ENCODE measurements around the gene OAF. TPM values are rescaled to one million over a fixed set of nuclear protein-coding genes. Genes with fewer than 3 reads are reported as not detected.
A peak's percentile ranks its signal among the peaks of the same experiment; 100 is the strongest.

OAF gene
- total and polyA plus RNA-seq, 2 donors (not counting 1 experiment from before 2014, with no cell fraction given), result 1.3 to 1.9 TPM

DNA sequence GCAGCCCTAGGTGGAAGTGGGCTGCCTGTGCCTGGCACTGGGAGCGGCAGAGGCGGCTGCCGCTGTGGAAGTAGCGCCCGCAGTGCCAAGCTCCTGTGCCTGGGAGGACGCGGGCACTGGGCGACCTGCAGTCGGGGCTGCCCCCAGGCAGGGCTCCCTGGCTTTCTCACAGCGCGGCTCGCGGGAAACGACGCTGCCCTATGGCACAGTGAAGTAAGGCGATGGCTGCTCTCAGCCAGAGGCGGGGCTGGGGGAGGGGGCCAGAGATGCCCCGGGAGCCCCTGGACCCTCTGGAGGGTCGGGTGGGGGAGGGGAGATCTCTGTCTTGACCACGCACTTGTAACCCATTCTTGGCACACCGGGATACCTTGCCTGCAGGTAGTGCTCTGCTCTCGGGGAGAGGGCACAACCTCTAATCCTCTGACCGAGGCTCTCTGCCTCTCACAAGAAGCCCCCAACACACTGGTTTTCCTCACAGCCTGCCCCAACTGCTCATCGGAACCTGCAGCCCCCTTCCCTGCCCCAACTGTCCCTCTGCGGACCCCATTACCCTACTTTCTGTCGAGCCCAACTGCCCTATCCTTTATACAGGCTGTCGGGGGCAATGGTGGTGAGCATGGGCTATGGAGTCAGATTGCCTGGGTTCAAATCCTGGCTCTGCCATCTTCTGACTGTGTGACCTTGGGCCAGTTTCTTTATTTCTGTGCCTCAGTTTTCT lies 40.7 kb upstream of the OAF start:
- H3K4me1 Mint-ChIP-seq, result peaks cover 14% of the 10 kb centered on the region
- ChIA-PET CTCF (interaction anchor here (0.6 kb wide), 1 partner anchor 81 kb away, joined by 3 read pairs; no protein-coding TSS in a partner anchor), POLR2A (no interaction called here)
- no peak for TF ChIP-seq EZH2 (IDR thresholded peaks at IDR 0.05; ENCODE audit: borderline replicate concordance, insufficient read depth, low read depth, low read length, poor library complexity, severe bottlenecking)
- H3K4me3 Mint-ChIP-seq, result no peak overlapping the region
- no peak for ATAC-seq (ENCODE audit: low read depth)
- DNase-seq, result no peak
- H3K27ac Mint-ChIP-seq, result no peak overlapping the region
- no peaks in the 10 kb centered on the region for H3K79me2 ChIP-seq (ENCODE audit: control insufficient read depth, insufficient read depth, low read length)
- H3K4me1 ChIP-seq (ENCODE audit: control insufficient read depth in 2 of 2, insufficient read depth in 2 of 2, low read length in 2 of 2), result peaks cover 17 to 19% of the 10 kb centered on the region in 2 donors
- H3K9me3 Mint-ChIP-seq (ENCODE audit: insufficient read depth), result peaks cover 3% of the 10 kb centered on the region
- H3K27me3 ChIP-seq (replicated peaks in 1 of 4; ENCODE audit: control extremely low read depth in 1 of 4, control insufficient read depth in 3 of 4, insufficient read depth in 4 of 4, low read length in 3 of 4), result peaks cover 0 to 58% (median 26%) of the 10 kb centered on the region in 4 experiments
- no peak overlapping the region for H2AFZ ChIP-seq (ENCODE audit: insufficient read depth, low read depth, low read length, poor library complexity, severe bottlenecking)
- H3K4me3 ChIP-seq (ENCODE audit: control extremely low read depth in 1 of 5, extremely low read depth in 1 of 5, insufficient read depth in 1 of 5, low read depth in 2 of 5, low read length in 4 of 5), result no peak overlapping the region
- no peaks in the 10 kb centered on the region for H3K36me3 ChIP-seq (replicated peaks in 1 of 2; ENCODE audit: control extremely low read depth in 1 of 2, control insufficient read depth in 1 of 2, extremely low read depth in 1 of 2, insufficient read depth in 2 of 2, low read length in 1 of 2)
- 44% methylated on average over 27 of the region's 27 CpGs for WGBS (ENCODE audit: insufficient coverage)
- no peak overlapping the region for H3K4me2 ChIP-seq (replicated peaks; ENCODE audit: low read depth, low read length, poor library complexity, severe bottlenecking)
- peaks cover 0 to 19% (median 4%) of the 10 kb centered on the region in 3 donors for H3K9me3 ChIP-seq (ENCODE audit: control extremely low read depth in 1 of 3, control insufficient read depth in 2 of 3, insufficient read depth in 1 of 3, low read length in 2 of 3)
- H3K27me3 Mint-ChIP-seq, result peaks cover 71% of the 10 kb centered on the region
- intact Hi-C loops (cut with micrococcal nuclease), result no loop called here
- no peak overlapping the region for H3K9ac ChIP-seq (ENCODE audit: low read length)
- no peak overlapping the region for H3K27ac ChIP-seq (ENCODE audit: low read length in 2 of 2)
- H4K20me1 ChIP-seq (ENCODE audit: control insufficient read depth, insufficient read depth, low read length, poor library complexity, severe bottlenecking), result no peaks in the 10 kb centered on the region

DNA sequence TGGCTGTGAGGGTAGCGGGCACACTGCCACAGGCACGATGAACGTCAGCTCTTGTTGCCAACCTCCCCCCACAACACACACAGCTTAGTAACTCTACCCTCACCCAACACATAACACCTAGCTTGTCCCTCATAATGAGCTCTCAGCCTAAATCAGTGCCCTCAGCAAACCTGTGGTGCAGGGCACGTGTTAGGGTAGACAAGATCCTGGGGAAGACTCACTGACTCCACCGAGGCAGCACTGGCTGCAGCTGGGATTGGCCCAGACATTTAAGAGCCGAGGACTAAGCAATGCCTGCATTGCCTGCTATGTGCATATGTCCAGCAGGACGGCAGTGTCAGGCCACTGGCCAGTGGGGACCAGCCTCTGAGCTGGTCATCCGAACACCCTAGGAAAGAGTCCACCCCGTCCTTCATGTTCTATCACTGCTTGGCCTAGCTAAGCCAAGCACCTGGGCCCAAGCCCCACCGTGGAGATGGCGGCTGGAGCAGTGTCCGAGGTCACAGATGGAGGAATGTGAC lies 40.0 kb upstream of the OAF start:
- POLR2A ChIA-PET, result no interaction called here
- Mint-ChIP-seq H3K27me3 (peaks cover 64% of the 10 kb centered on the region), H3K27ac (peak overlapping the region; percentile 29), H3K9me3 (ENCODE audit: insufficient read depth) (no peaks in the 10 kb centered on the region), H3K4me1 (peaks cover 14% of the 10 kb centered on the region), H3K4me3 (no peak overlapping the region)
- no peak for DNase-seq
- no peak overlapping the region for H2AFZ ChIP-seq (ENCODE audit: insufficient read depth, low read depth, low read length, poor library complexity, severe bottlenecking)
- H4K20me1 ChIP-seq (ENCODE audit: control insufficient read depth, insufficient read depth, low read length, poor library complexity, severe bottlenecking), result no peaks in the 10 kb centered on the region
- H3K9me3 ChIP-seq (ENCODE audit: control extremely low read depth in 1 of 3, control insufficient read depth in 2 of 3, insufficient read depth in 1 of 3, low read length in 2 of 3), result peaks cover 0 to 19% (median 0%) of the 10 kb centered on the region in 3 donors
- H3K9ac ChIP-seq (ENCODE audit: low read length), result no peak overlapping the region
- no peaks in the 10 kb centered on the region for H3K36me3 ChIP-seq (replicated peaks in 1 of 2; ENCODE audit: control extremely low read depth in 1 of 2, control insufficient read depth in 1 of 2, extremely low read depth in 1 of 2, insufficient read depth in 2 of 2, low read length in 1 of 2)
- WGBS (ENCODE audit: insufficient coverage), result 84% methylated on average over 11 of the region's 12 CpGs
- CTCF ChIA-PET, result interaction anchor here (0.6 to 1.1 kb wide), 3 partner anchors 80 to 548 kb away, joined by 3 to 6 read pairs (median 3); no protein-coding TSS in a partner anchor
- H3K27me3 ChIP-seq (replicated peaks in 1 of 4; ENCODE audit: control extremely low read depth in 1 of 4, control insufficient read depth in 3 of 4, insufficient read depth in 4 of 4, low read length in 3 of 4), result peaks cover 0 to 58% (median 28%) of the 10 kb centered on the region in 4 experiments
- H3K4me3 ChIP-seq (ENCODE audit: control extremely low read depth in 1 of 5, extremely low read depth in 1 of 5, insufficient read depth in 1 of 5, low read depth in 2 of 5, low read length in 4 of 5), result no peak overlapping the region
- no peak overlapping the region for H3K4me2 ChIP-seq (replicated peaks; ENCODE audit: low read depth, low read length, poor library complexity, severe bottlenecking)
- H3K27ac ChIP-seq (ENCODE audit: low read length in 2 of 2), result no peak overlapping the region
- intact Hi-C loops (cut with micrococcal nuclease), result no loop called here
- no peaks in the 10 kb centered on the region for H3K79me2 ChIP-seq (ENCODE audit: control insufficient read depth, insufficient read depth, low read length)
- TF ChIP-seq EZH2 (IDR thresholded peaks at IDR 0.05; ENCODE audit: borderline replicate concordance, insufficient read depth, low read depth, low read length, poor library complexity, severe bottlenecking), result no peak
- TF ChIP-seq, protein P1, sequence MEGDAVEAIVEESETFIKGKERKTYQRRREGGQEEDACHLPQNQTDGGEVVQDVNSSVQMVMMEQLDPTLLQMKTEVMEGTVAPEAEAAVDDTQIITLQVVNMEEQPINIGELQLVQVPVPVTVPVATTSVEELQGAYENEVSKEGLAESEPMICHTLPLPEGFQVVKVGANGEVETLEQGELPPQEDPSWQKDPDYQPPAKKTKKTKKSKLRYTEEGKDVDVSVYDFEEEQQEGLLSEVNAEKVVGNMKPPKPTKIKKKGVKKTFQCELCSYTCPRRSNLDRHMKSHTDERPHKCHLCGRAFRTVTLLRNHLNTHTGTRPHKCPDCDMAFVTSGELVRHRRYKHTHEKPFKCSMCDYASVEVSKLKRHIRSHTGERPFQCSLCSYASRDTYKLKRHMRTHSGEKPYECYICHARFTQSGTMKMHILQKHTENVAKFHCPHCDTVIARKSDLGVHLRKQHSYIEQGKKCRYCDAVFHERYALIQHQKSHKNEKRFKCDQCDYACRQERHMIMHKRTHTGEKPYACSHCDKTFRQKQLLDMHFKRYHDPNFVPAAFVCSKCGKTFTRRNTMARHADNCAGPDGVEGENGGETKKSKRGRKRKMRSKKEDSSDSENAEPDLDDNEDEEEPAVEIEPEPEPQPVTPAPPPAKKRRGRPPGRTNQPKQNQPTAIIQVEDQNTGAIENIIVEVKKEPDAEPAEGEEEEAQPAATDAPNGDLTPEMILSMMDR (IDR thresholded peaks at IDR 0.05), result no peak
- peaks cover 17 to 19% of the 10 kb centered on the region in 2 donors for H3K4me1 ChIP-seq (ENCODE audit: control insufficient read depth in 2 of 2, insufficient read depth in 2 of 2, low read length in 2 of 2)
- no peak for ATAC-seq (ENCODE audit: low read depth)
